HG03575 (cell line): ENCODE measurements around the gene FBLN1.
"Not testable (repeated sequence)": the region's sequence is repeated elsewhere in the genome, so short reads cannot be mapped to it uniquely, and the experiment has no call there.

Experiments used
- ATAC-seq: cut with Tn5 transposase; IDR thresholded peaks from one replicate; pipeline ENCODE4 v1.9.1; 2021; ENCODE audit not compliant: unreplicated experiment, insufficient number of reproducible peaks, low FRiP score; ENCODE audit errors: extremely low read depth

FBLN1 gene, protein sequence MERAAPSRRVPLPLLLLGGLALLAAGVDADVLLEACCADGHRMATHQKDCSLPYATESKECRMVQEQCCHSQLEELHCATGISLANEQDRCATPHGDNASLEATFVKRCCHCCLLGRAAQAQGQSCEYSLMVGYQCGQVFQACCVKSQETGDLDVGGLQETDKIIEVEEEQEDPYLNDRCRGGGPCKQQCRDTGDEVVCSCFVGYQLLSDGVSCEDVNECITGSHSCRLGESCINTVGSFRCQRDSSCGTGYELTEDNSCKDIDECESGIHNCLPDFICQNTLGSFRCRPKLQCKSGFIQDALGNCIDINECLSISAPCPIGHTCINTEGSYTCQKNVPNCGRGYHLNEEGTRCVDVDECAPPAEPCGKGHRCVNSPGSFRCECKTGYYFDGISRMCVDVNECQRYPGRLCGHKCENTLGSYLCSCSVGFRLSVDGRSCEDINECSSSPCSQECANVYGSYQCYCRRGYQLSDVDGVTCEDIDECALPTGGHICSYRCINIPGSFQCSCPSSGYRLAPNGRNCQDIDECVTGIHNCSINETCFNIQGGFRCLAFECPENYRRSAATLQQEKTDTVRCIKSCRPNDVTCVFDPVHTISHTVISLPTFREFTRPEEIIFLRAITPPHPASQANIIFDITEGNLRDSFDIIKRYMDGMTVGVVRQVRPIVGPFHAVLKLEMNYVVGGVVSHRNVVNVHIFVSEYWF

DNA sequence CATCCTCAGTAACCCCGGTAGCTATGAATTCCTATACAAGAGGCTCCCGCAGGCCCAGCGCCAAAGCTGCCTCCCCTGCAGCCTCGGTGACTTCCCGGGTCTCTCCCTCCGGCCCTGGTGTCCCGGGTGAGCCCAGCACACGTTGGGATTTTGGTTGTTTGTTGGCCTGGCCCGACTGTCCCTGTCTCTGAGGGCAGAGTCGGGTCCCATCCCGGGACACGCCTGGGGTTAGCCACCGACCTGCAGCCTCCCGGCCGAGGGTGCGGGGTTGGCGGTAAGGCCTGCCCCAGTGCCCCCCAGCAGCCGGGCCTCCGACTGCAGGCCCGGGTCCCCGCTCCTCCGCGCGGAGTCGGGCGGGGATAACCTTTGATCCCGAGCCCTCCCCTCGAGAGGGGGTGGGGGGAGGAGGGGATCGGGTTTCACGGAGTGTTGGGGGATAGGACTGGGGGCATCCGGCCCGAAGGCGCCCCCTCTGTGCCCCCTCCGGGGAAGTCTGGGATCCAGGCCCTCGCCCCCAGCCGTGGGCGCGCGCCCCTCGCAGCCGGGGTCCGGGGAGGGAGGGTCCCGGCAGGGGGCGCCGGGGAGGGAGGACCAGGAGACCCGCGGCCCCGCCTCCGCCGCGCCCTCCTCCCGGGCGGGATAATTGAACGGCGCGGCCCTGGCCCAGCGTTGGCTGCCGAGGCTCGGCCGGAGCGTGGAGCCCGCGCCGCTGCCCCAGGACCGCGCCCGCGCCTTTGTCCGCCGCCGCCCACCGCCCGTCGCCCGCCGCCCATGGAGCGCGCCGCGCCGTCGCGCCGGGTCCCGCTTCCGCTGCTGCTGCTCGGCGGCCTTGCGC, at the start of gene FBLN1:
FBLN1 (plus strand) TSS at position 669 of the 835 bp plus-strand sequence; CDS start at position 772, 103 bp downstream.
- ATAC-seq, result no peak

DNA sequence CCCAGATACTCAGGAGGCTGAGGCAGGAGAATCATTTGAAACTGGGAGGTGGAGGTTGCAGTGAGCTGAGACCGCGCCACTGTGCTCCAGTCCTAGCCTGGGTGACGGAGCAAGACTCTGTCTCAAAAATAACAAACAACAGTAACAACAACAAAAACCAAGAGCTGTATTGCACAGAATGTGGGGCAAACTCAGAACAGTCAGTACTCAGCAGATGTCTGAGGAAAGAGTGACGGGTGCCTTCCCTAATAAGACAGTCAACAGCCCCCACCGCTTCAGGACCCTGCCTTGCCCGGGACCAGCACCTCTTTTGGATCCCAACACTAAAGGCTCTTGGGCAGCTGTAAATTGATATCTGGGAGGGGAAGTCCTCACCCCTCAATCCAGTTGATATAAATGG, 48.9 kb upstream of the FBLN1 start:
- no peak for ATAC-seq

DNA sequence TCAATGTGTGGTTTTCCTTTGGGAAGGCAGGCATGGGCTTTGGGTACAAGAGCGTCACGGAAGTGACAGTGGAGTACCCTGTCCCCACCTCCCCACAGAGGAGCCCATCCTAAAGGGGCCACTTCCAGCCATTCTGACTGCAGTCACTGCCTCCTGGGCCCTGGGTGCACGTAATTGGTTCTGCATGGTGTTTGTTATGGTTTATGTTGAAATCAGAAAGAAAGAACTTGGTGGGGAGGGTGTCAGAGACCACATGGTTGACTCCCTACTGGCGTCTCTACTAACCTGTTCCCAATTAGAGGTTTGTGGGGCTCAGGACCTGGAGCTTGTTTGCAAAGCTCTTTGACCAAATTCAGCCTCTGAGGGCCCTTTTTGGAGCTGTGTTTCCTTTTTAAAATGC, 48.4 kb upstream of the FBLN1 start:
- ATAC-seq, result no peak

DNA sequence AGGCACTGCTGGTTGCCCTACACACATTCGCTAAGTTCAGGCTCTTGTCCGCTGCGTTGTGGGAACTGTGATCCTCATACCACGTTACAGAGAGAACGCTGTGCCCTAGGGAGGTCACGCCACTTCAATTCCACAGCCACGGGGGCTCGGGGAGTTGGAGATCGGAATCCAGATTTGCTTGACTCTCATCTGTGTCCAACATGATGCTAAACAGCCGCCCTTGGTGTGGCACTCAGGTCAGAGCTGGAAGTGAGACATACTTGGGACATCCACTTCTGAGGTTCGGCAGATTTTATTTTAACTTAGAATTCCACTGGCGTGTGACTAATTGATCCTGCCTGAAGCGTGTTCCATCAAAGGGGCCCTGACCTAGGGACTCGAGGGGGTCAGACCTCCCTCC, 47.5 kb upstream of the FBLN1 start:
- no peak for ATAC-seq

DNA sequence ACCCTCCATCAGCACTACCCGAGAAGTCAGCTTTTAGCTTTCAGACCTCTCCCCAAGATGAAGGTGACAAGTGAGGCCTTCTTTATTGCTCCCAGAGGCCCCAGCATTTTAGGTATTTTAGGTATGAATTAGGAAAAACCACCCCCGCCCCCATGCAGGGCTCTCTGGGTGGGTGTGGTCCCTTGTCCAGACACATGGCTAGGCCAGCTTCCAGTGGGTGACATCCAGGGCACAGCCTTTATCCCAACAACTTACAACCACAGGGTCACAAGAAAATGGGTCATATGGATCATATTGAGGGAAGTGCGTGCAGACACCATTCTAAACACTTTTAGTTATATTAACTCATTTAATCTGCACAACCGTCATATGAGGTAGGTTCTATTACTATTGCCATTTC, 47.1 kb upstream of the FBLN1 start:
- ATAC-seq, result no peak

DNA sequence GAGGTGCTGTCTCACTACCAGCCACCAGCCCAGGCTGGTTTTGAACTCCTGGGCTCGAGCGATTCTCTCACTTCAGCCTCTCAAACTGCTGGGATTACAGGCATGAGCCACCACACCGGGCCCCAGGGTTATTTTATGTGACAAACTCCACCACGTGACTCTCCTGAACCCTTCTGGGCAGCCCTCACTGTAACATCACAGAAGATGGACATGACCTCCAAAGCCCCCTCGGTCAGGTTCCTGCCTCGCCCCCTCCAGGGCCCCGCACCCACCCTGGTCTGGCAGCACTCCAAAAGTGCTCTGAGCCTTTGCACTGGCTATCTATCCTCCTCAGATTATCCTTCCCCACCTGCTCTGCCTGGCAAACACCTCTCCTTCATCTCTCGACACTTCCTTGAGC, 45.9 kb upstream of the FBLN1 start:
- ATAC-seq, result no peak

DNA sequence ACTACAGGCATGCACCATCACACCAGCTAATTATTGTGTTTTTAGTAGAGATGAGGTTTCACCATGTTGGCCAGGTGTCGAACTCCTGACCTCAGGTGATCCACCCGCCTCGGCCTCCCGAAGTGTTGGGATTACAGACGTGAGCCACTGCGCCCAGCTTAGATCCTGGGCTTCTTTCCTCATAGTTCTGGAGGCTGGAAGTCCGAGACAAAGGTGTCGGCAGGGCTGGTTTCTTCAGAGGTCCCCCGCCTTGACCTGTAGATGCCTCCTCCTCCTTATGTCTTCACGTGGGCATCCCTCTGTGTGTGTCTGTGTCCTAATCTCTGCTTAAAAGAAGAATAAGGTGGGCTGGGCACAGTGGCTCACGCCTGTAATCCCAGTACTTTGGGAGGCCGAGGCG, 44.2 kb upstream of the FBLN1 start:
- ATAC-seq, result no peak

DNA sequence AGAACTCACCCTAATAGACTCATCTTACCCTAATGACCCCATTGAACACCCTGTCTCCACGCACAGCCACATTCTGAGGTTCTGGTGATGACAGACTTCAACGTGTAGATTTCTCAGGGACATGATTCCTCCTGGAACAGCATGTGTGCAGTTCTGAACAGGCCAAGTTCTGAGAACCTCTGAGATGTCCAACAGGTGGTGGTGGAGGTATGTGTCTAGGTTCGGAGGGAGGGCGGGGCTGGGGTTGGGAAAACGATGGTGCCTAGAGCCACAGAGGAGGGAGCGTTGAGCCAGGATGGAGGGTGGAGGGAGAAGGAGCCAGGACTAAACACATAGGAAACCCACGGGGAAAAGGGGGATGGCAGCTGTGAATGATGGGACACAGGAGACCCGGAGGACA, 43.4 kb upstream of the FBLN1 start:
- no peak for ATAC-seq

DNA sequence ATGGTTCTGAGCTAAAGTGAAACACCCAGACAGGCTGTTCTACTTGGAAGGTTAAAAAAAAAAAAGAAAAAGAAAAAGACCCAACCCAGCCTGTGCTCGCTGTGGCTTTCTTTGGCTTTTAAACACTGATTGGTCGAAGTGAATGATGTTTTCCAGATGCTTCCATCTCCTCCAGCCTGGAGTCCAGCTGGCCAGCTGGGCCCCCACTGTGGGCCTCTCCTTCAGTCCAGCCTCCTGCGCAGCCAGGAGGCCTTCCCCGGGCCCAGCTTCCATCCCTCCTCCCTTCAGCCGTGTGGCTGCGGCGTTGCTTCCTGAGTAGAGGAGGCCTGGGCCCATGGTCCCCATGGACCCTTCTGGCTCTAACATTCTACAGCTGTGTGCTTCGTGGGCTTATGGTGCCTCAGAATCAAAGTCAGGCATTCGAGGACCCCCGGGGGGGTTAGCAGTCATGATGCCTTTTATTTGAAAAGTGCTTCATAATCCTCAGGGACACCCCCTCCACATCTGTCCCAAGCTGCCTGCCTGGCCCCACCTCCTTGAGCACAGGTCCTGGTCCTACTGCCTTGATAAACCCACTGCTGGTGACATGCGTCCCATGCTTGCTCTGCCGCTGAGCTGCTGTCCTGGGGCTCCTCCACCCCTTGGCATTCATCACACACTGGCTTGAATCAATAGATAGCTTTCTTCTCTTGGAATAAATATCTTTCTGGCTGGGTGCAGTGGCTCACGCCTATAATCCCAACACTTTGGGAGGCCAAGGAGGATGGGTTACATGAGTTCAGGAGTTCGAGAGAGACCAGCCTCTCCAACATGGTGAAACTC, 42.2 kb upstream of the FBLN1 start:
- ATAC-seq, result no peak

DNA sequence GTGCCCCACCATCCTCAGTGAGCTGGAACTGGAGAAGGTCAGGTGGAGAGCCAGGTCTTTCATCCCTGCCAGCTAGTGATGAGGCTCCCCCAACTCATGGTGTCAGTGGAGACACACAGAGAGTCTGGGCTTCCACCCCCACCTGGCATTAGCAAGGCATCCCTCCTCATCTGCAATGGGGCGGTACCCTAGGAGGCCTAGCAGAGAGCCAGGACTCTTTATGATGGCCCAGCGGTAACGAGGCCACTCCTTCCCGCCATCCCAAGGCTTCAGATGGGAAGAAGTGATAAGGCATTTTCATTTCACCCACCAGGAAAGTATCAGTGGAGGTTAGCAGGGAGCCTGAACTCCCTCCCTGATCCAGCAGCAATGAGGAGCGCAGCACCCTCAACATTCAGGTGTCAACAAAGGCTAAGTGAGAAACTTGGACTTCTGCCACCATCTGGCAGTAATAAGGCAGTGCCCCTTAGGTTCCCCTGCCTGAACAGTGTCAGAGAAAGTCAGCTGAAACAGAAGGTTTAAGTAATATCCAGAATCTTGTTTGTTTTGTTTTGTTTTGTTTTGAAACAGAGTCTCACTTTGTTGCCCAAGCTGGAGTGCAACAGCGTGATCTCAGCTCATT, 40.5 kb upstream of the FBLN1 start:
- no peak for ATAC-seq

DNA sequence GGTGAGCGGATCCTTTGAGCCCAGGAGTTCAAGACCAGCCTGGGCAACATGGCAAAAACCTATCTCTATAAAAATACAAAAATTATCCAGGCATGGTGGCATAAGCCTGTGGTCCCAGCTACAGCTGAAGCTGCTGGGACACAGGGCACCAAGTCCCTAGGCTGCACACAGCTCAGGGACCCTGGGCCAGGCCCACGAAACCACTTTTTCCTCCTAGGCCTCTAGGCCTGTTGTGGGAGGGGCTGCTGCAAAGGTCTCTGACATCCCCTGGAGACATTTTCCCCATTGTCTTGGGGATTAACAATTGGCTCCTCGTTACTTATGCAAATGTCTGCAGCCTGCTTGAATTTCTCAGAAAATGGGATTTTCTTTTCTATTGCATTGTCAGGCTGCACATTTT, 39.0 kb upstream of the FBLN1 start:
- not testable (repeated sequence) for ATAC-seq

DNA sequence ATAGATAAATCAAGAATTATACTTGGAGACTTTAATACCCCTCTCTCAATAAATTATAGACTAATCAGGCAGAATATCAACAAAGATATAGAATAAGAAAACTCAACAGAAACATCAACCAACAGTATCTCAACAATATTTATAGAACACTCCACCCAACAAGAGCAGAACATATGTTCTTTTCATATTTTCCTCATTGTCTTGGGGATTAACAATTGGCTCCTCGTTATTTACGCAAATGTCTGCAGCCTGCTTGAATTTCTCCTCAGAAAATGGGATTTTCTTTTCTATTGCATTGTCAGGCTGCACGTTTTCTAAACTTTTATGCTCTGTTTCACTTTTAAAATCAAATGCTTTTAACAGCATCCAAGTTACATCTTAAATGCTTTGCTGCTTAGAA, 37.0 kb upstream of the FBLN1 start:
- ATAC-seq, result no peak

DNA sequence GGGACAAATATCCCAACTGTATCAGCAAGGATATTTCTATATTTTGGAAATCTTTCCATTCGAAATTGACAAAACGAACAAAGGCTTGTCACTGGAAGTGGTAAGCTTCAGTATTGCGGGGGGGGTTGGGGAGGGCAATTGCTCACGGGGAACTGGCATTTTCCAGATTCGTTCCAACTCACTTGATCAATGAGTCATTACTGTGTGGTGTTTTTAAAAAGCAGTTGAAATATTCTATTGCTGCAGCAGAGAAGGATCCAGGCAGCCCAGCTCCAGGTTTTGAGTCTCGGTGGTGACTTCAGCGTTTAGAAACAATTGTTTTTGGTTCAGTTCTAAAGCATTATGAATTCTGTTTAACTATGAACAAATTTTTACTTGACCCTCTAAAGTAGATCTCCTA, 33.8 kb upstream of the FBLN1 start:
- ATAC-seq, result no peak

DNA sequence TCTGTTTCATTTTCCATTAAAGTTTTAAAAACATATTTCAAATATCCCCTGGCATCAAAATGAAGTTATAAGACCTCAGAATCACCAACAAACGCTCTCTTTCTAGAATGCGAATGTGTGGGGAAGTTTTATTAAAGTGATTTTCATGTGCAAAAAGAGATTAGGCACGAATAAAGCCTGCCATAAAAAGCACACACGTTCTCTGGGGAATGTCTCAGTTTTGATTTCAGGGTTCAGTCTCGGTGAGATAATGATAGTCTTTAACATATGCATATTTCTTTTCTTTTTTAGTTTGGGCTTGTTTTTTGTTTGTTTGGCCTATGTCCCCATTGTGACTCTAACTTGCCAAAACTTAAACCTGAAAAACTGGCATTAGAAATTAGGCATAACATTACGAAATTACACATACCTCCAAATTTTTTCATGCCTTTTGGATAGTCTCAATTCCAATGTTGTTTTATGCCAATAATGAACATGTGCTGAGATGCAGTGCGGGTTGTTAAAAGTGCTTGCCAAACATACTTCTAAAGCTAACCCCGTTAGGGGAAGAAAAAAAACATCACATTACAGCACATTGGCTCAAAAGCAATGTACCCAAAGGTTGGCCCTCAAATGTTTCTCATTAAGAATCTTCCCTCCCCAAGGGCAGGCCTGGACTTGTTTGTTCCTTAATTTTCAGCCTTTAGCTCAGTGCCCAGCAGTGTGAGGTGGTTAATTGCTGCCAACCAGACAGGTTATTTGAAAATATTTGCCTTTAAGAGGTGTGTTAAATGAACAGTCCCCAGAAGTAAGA, 33.2 kb upstream of the FBLN1 start:
- ATAC-seq, result no peak

DNA sequence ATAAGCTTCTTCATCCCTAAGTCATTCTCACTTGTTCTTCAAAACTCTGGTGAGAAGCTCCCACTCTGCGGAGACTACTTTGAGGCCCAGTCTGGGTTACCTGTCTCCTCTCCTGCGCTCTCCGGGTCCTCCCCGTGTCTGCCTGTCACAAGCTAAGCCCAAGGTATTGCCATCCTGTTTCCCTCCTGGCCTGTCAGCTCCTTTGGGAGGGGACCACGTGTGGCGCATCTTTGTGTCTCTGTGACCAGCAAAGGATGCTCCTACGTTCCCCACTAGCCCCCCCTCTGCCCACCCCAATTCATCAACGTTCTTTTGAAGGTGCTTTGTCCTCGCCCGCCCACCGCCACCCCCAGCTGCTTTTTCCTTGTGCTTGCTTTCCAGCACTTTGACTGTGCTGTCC, 31.8 kb upstream of the FBLN1 start:
- no peak for ATAC-seq

DNA sequence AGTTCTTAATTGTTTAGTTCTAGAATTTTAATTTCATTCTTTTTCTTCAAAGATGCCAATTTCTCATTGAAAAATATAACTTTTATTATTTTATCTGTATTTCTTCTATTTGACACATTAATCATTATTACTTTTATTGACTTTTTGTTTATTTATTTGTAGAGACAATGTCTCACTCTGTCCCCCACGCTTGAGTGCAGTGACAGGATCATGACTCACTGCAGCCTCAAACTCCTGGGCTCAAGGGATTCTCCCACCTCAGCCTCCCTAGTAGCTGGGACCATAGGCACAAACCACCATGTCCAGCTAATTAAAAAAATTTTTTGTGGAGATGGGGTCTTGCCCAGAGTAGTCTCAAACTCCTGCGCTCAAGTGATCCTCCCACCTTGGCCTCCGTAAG, 30.3 kb upstream of the FBLN1 start:
- no peak for ATAC-seq

DNA sequence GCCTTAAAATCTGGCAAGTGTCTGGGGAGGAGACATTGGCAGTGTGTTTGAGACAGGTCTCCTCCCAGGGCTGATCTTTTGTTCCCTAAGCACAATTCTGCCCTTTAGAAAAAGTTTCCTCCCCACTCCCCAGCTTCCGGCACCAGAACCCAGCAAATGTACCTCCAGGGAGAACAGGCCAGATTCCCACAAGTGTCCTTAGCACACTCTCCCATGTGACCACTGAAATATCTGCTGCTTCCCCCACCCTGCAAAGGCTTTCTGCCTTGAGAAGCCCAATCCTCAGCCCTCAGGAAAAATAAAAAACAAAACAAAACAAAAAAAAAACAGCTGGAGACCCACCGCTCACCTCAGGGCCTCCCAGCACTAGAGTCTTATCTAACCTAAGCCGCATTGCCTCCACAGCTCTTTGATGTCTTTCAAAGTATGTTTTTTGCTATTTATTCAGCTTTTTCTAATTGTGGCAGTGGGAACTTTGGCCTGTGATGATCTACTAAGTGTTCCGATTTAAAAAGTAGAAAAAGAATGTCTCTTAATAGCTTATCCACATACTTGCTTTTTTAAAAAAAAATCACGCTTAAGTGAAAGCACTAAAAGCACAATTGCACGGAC, 29.0 kb upstream of the FBLN1 start:
- no peak for ATAC-seq
